ENCODE results near the gene PLEKHA5. TPM values are rescaled to one million over a fixed set of nuclear protein-coding genes. Genes with fewer than 3 reads are reported as not detected.

PLEKHA5 gene
- total and polyA plus RNA-seq, 11 donors: 18.1 to 72.2 (median 58.2) TPM

GRCh38 chr12:19234171-19234704 lies 104.7 kb downstream of the PLEKHA5 start:
- peak; percentile 53 to 73 (median 60) for ATAC-seq
- TF ChIP-seq CTCF (IDR thresholded peaks at IDR 0.05) (no peak), POLR2A (IDR thresholded peaks at IDR 0.05) (no peak)
- H3K27ac ChIP-seq: peak overlapping the region; percentile 49 to 82 (median 71)
- no peak for DNase-seq
- H3K27me3 ChIP-seq: no peaks in the 10 kb centered on the region
- intact Hi-C loops (cut with DNase I): no loop called here
- H3K36me3 ChIP-seq: peaks cover 0 to 5% (median 0%) of the 10 kb centered on the region in 9 donors
- 14 to 29% (median 17%) methylated on average over 3 of the region's 3 CpGs for WGBS, 4 donors
- peaks cover 0 to 11% (median 0%) of the 10 kb centered on the region in 12 donors for H3K9me3 ChIP-seq
- H3K4me3 ChIP-seq: no peak overlapping the region
- H3K4me1 ChIP-seq: peaks cover 0 to 63% (median 53%) of the 10 kb centered on the region in 12 donors

GRCh38 chr12:19234981-19235871 lies 105.7 kb downstream of the PLEKHA5 start:
- peak in 1 of 4 donors; percentile 27 for ATAC-seq
- 34 to 39% (median 36%) methylated on average over 2 of the region's 2 CpGs for WGBS, 4 donors

GRCh38 chr12:19236656-19237055 lies 107.1 kb downstream of the PLEKHA5 start:
- Histone ChIP-seq H3K27ac (peak overlapping the region in 9 of 12 donors; percentile 6 to 82 (median 68)), H3K27me3 (no peaks in the 10 kb centered on the region), H3K36me3 (no peaks in the 10 kb centered on the region), H3K4me3 (peak overlapping the region in 1 of 12 donors; percentile 1), H3K4me1 (peaks cover 0 to 79% (median 62%) of the 10 kb centered on the region in 12 donors), H3K9me3 (no peaks in the 10 kb centered on the region)
- TF ChIP-seq CTCF (IDR thresholded peaks at IDR 0.05) (no peak), POLR2A (IDR thresholded peaks at IDR 0.05) (no peak)
- intact Hi-C loops (cut with DNase I): no loop called here
- peak in 3 of 5 donors; percentile 27 to 58 (median 29) for DNase-seq
- WGBS, 4 donors: 39 to 42% (median 41%) methylated on average over 3 of the region's 3 CpGs
- ATAC-seq: peak in 3 of 4 donors; percentile 64 to 83 (median 79)

More at GRCh38 chr12:19234981-19235871, 105.7 kb downstream of the PLEKHA5 start:
- Histone ChIP-seq H3K27me3 (no peaks in the 10 kb centered on the region), H3K36me3 (peaks cover 0 to 3% (median 0%) of the 10 kb centered on the region in 9 donors), H3K4me3 (no peak overlapping the region), H3K4me1 (peaks cover 0 to 72% (median 60%) of the 10 kb centered on the region in 12 donors), H3K9me3 (peaks cover 0 to 8% (median 0%) of the 10 kb centered on the region in 12 donors), H3K27ac (peak overlapping the region; percentile 49 to 82 (median 71))
- TF ChIP-seq POLR2A (IDR thresholded peaks at IDR 0.05): no peak
- no peak for TF ChIP-seq CTCF (IDR thresholded peaks at IDR 0.05)
- no peak for DNase-seq
- intact Hi-C loops (cut with DNase I): no loop called here

- WGBS, 4 donors: 70 to 90% (median 77%) methylated on average over 3 of the region's 3 CpGs
- TF ChIP-seq CTCF (IDR thresholded peaks at IDR 0.05) (no peak), POLR2A (IDR thresholded peaks at IDR 0.05) (no peak)
- H3K4me3 ChIP-seq: no peak overlapping the region
- ATAC-seq (no peak), DNase-seq (no peak)
- H3K4me1 ChIP-seq: peaks cover 3 to 82% (median 67%) of the 10 kb centered on the region in 12 donors
- H3K27ac ChIP-seq: peak overlapping the region in 3 of 12 donors; percentile 1 to 25 (median 17)
- H3K36me3 ChIP-seq: no peaks in the 10 kb centered on the region
- no peaks in the 10 kb centered on the region for H3K9me3 ChIP-seq
- intact Hi-C loops (cut with DNase I): no loop called here
- H3K27me3 ChIP-seq: no peaks in the 10 kb centered on the region
Measured at GRCh38 chr12:19238540-19238939, 109.0 kb downstream of the PLEKHA5 start.

Measured in heart left ventricle (tissue), 16 donors.